T1000 (cell line): ENCODE data around the gene DNAH7.

Source experiments
- DNase-seq: peaks from one replicate; lab custom pipeline; 2025; ENCODE audit warnings: mixed read lengths; lab: John Stamatoyannopoulos, UW

The DNAH7 gene

GRCh38 chr2:196077821-196078220 lies 9.2 kb upstream of the DNAH7 start:
- no peak for DNase-seq

- DNase-seq, result no peak
Measured at GRCh38 chr2:196076778-196077568, 8.3 kb upstream of the DNAH7 start.

- DNase-seq, result no peak
Measured at GRCh38 chr2:196075196-196075595, 6.6 kb upstream of the DNAH7 start.

- no peak for DNase-seq
Measured at GRCh38 chr2:196074631-196075030, 6.0 kb upstream of the DNAH7 start.

GRCh38 chr2:196073521-196073920 lies 4.9 kb upstream of the DNAH7 start:
- DNase-seq, result no peak

- no peak for DNase-seq
Measured at GRCh38 chr2:196067088-196067382, 1.6 kb downstream of the DNAH7 start.

- DNase-seq, result no peak
Measured at GRCh38 chr2:196066291-196067087, 2.1 kb downstream of the DNAH7 start.

- DNase-seq, result no peak
Measured at GRCh38 chr2:196063773-196064172, 4.9 kb downstream of the DNAH7 start.

- no peak for DNase-seq
Measured at GRCh38 chr2:196059491-196059960, 9.1 kb downstream of the DNAH7 start.

- DNase-seq, result no peak
Measured at GRCh38 chr2:196054631-196055030, 14.0 kb downstream of the DNAH7 start.

GRCh38 chr2:196046123-196046917 lies 22.3 kb downstream of the DNAH7 start:
- DNase-seq, result no peak

GRCh38 chr2:196041786-196042185 lies 26.9 kb downstream of the DNAH7 start:
- no peak for DNase-seq

- DNase-seq, result no peak
Measured at GRCh38 chr2:196040218-196040617, 28.4 kb downstream of the DNAH7 start.

- no peak for DNase-seq
Measured at GRCh38 chr2:196036442-196036841, 32.2 kb downstream of the DNAH7 start.

- DNase-seq, result no peak
Measured at GRCh38 chr2:196018037-196018436, 50.6 kb downstream of the DNAH7 start.

GRCh38 chr2:196012314-196012713 lies 56.3 kb downstream of the DNAH7 start:
- DNase-seq, result no peak

GRCh38 chr2:196000551-196000950 lies 68.1 kb downstream of the DNAH7 start:
- DNase-seq, result no peak

- no peak for DNase-seq
Measured at GRCh38 chr2:195998070-195998469, 70.6 kb downstream of the DNAH7 start.

- DNase-seq, result no peak
Measured at GRCh38 chr2:195995499-195995898, 73.1 kb downstream of the DNAH7 start.

GRCh38 chr2:195993623-195994022 lies 75.0 kb downstream of the DNAH7 start:
- no peak for DNase-seq

- DNase-seq, result no peak
Measured at GRCh38 chr2:195985741-195986140, 82.9 kb downstream of the DNAH7 start.

GRCh38 chr2:195984923-195985726 lies 83.5 kb downstream of the DNAH7 start:
- DNase-seq, result no peak
